Fibroblast of the aortic adventitia (primary cell): ENCODE results near the gene SLC8B1. TPM values are rescaled to one million over a fixed set of nuclear protein-coding genes. Genes with fewer than 3 reads are reported as not detected.

Source experiments
- DNase-seq: peaks from one replicate; pipeline ENCODE4 v3.0.0-alpha.2; 2010; ENCODE audit warnings: low read depth
- H3K4me3 ChIP-seq: 2 replicates; pipeline ENCODE4 v1.5.1; 2011; ENCODE audit warnings: low read depth, mild to moderate bottlenecking, control low read depth, low read length, moderate library complexity
- total RNA-seq: library from RNA; depleted of rRNA; stranded (reverse); fragments of >200 nt; gene quantifications from 2 replicates; pipeline ENCODE4 v1.2.3, GENCODE V29; 2012; ENCODE audit warnings: low replicate concordance
- TF ChIP-seq, protein P1 (sequence below): IDR thresholded peaks from 2 replicates; pipeline ENCODE4 v1.5.1; 2011; ENCODE audit warnings: mild to moderate bottlenecking, low read length, control low read depth, inconsistent platforms; ENCODE audit not compliant: insufficient read depth

Gene SLC8B1
- total RNA-seq = 11.5 and 30.7 TPM in 2 replicates

DNA sequence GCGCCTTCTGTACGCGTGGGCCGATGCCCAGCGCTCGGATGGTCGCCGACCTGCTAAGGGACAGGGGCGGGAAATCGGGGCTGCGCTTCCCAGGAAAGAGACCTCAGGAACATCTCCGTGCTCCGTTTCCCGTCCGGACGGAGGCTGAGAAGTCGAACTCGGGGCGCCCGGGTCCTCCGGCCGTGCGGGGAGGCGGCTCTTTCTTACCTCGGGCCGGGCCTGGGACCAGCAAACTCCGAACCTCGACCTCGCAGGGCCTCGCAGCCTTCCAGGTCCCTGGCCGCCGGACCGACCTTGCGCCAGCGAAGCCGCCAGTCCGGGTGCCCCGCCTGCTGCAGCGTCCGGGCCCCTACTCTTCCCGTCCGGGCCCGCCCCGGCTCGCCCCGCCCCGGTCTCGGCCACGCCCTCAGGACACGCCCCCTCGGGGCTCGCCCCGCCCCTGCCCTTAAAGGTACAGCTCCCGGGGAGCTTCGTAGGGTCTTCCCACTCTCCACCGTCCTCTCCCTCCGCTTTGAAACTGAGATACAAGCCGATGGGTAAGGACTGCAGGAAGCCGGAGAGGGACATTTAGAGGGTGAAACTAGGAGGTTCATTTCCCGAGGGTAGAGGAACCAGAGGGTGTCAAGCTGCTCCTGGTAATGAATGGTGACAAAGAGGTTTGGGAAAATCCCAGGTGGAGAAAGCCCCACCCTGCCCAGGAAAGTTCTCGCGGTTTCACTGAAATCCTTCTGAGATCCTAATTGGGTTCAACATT, at the start of gene SLC8B1:
SLC8B1 (minus strand) TSS at position 324 of the 754 bp plus-strand sequence. CDS start 2,231 bp downstream, outside the sequence.
- TF ChIP-seq, protein P1, sequence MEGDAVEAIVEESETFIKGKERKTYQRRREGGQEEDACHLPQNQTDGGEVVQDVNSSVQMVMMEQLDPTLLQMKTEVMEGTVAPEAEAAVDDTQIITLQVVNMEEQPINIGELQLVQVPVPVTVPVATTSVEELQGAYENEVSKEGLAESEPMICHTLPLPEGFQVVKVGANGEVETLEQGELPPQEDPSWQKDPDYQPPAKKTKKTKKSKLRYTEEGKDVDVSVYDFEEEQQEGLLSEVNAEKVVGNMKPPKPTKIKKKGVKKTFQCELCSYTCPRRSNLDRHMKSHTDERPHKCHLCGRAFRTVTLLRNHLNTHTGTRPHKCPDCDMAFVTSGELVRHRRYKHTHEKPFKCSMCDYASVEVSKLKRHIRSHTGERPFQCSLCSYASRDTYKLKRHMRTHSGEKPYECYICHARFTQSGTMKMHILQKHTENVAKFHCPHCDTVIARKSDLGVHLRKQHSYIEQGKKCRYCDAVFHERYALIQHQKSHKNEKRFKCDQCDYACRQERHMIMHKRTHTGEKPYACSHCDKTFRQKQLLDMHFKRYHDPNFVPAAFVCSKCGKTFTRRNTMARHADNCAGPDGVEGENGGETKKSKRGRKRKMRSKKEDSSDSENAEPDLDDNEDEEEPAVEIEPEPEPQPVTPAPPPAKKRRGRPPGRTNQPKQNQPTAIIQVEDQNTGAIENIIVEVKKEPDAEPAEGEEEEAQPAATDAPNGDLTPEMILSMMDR = no peak
- DNase-seq = peak; percentile 64
- H3K4me3 ChIP-seq = peak within 1 kb of the TSS; percentile 80

DNA sequence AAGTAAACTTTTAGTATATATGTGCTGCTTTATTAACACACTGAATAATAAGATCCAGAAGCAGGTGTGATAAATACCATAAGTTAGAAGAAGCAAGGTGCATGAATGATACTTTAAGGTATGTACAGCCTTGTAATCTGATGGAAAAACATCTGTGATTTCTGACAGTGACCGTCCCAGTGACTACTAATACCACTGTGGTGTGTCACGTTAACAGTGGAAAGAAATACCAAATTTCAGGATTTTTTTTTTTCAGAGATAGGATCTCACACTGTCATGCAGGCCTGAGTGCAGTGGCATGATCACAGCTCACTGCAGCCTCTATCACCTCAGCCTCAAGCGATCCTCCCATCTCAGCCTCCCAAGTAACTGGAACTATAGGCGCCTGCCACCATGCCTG, 47.3 kb upstream of the SLC8B1 start:
- TF ChIP-seq, protein P1 = no peak
- no peak overlapping the region for H3K4me3 ChIP-seq
- no peak for DNase-seq

DNA sequence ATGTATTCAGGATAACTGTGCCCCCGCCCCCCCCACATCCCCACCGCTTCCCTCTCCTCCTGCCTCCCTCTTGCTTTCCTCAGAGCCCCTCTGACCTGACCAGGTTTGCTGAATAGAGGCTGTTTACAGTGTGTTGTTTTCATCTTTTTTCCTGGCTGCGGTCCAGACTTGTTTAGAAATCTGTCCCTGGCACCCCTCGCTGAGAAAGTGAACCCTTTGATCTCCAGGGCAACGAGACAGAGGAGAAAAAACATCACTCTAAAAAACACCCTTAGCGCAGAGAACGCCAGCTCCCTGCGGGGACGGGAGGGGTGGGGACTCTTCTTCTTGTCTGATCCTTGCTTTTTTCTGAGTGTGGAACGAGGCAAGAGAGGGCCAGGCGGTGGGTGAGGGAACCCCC, 46.3 kb upstream of the SLC8B1 start:
- H3K4me3 ChIP-seq = no peak overlapping the region
- TF ChIP-seq, protein P1 = no peak
- no peak for DNase-seq

DNA sequence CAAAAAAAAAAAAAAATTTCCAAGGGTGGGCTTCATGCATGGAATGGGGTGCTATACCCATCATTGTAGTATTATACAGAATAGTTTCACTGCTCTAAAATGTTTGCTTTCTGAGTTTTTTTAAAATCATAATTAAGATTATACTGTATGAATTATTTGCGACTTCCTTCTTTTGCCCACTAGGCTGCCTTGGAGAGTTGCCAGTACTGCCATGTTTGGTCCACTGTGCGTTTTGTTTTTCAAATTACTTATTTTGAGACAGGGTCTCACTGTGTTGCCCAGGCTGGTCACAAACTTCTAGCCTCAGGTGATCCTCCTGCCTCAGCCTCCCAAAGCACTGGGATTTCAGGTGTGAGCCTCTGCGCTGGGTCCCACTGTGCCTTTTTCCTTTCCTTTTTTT, 43.4 kb upstream of the SLC8B1 start:
- TF ChIP-seq, protein P1 = peak; percentile 32
- DNase-seq = no peak
- H3K4me3 ChIP-seq = no peak overlapping the region

DNA sequence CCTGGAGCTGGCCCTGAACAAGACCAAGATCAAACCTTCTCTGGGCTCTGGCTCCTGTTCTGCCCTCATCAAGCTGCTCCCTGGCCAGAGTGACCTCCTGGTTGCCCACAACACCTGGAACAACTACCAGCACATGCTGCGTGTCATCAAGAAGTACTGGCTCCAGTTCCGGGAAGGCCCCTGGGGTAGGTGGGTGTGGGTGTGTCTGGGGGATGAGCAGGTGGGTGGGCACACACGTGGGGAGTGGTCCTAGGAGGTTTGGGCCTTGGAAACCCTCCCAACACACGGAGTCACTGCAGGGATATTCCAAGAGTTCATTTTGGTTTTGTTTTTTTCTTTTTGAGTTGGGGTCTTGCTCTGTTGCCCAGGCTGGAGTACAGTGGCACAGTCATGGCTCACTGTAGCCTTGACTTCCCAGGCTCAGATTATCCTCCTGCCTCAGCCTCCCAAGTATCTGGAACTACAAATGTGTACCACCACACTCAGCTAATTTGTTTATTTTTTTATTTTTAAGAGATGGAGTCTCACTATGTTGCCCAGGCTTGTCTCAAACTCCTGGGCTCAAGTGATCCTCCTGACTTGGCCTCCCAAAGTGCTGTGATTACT, 40.0 kb upstream of the SLC8B1 start:
- no peak overlapping the region for H3K4me3 ChIP-seq
- no peak for DNase-seq
- TF ChIP-seq, protein P1 = no peak

DNA sequence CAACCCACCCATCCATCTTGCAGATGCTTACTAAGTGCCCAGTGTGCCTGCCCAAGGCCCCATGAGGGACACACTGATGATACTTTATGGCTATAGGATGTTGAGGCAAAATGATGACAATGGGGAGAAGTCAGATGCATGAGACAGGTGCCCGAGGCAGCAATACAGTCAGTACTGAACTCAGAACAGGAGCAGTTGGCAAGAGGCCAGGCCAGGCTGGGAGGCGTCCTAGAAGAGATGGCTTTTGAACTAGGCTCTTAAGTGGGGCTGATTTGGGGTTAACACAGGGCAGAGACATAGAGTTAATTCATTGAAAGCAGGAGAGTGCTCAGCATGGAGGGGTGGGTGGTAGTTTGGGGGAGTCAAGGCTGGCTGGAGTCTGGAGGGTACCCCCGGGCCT, 39.1 kb upstream of the SLC8B1 start:
- TF ChIP-seq, protein P1 = no peak
- H3K4me3 ChIP-seq = no peak overlapping the region
- no peak for DNase-seq
